Measurements from ENCODE around the gene SLC26A6. TPM values are rescaled to one million over a fixed set of nuclear protein-coding genes. Genes with fewer than 3 reads are reported as not detected.

The SLC26A6 gene
- total and polyA plus RNA-seq, 2 of the 13 experiments (the other 11 are each of a cell fraction or from before 2014, with no cell fraction given): 40.7 to 184 TPM

GRCh38 chr3:48621461-48621869, 13.8 kb downstream of the SLC26A6 start, which contains the start of gene TMEM89 (continued):
- TF ChIP-seq ZBTB37 (CRISPR knock-in tag; IDR thresholded peaks at IDR 0.05) (no peak), ZNF564 (CRISPR knock-in tag; IDR thresholded peaks at IDR 0.05) (no peak)

- ChIA-PET POLR2A (interaction anchor here (0.7 to 7.5 kb wide), 2 partner anchors 8 to 15 kb away, joined by 3 to 140 read pairs; partner anchors contain the start of gene SLC26A6), CTCF (ENCODE audit: low intra/inter-chr PET ratio, low total read pairs) (no interaction called here)
- Histone ChIP-seq H2AFZ (ENCODE audit: low read length) (no peak overlapping the region), H3K4me1 (ENCODE audit: insufficient read depth, low read length) (peaks cover 85% of the 10 kb centered on the region), H3K9ac (ENCODE audit: insufficient read depth, low read depth, low read length) (no peak overlapping the region; the same call in 1 of the 2 replicates), H3K9me3 (ENCODE audit: low read length) (peaks cover 11% of the 10 kb centered on the region), H3K36me3 (replicated peaks in 1 of 2; ENCODE audit: control insufficient read depth in 1 of 2, insufficient read depth in 2 of 2, low read length in 2 of 2) (no peaks in the 10 kb centered on the region; a peak in 1 of 5 replicates), H3K27ac (ENCODE audit: extremely low read length, insufficient read depth, low read length) (peak overlapping the region; percentile 97), H3K79me2 (ENCODE audit: insufficient read depth, low read length) (no peaks in the 10 kb centered on the region), H4K20me1 (ENCODE audit: insufficient read depth, low read length) (no peaks in the 10 kb centered on the region), H3K27me3 (ENCODE audit: control insufficient read depth in 1 of 2, insufficient read depth in 2 of 2, low read length in 2 of 2) (no peaks in the 10 kb centered on the region), H3K4me2 (ENCODE audit: low read depth, low read length) (no peak overlapping the region), H3K4me3 (replicated peaks in 1 of 3; ENCODE audit: insufficient read depth in 1 of 3, low read depth in 2 of 3, low read length in 3 of 3) (no peak overlapping the region)
- BruUV-seq (replicated peaks): no TSS peak
- WGBS (ENCODE audit: low lambda C conversion rate): 86% methylated on average over 7 of the region's 7 CpGs
- in situ Hi-C loops (cut with HindIII; ENCODE audit: extremely low pct_ligation_motif_present, low pct_unique_long_range_greater_than_20kb): no loop called here
- ATAC-seq (no peak), FAIRE-seq (no peak), DNase-seq (ENCODE audit: low spot score) (no peak)
- intact Hi-C loops (cut with micrococcal nuclease; ENCODE audit: unreplicated experiment): loop anchor here (5.0 kb wide), 1 partner anchor 63 kb away; the partner anchor contains the start of gene PFKFB4
- TF ChIP-seq ARID4A (CRISPR knock-in tag; IDR thresholded peaks at IDR 0.05; ENCODE audit: borderline replicate concordance) (0 out of 2 replicates have a peak, but pooled peaks have one; percentile 16), RFX1 (IDR thresholded peaks at IDR 0.05) (no peak), ZNF678 (CRISPR knock-in tag; IDR thresholded peaks at IDR 0.05) (no peak), HNRNPL (IDR thresholded peaks at IDR 0.05; ENCODE audit: low read depth, low read length) (0 out of 2 replicates have a peak, but pooled peaks have one; percentile 21), ZBTB38 (CRISPR knock-in tag; IDR thresholded peaks at IDR 0.05) (peak; percentile 12; the same call in 1 of the 2 replicates)
- TF ChIP-seq, protein P1, sequence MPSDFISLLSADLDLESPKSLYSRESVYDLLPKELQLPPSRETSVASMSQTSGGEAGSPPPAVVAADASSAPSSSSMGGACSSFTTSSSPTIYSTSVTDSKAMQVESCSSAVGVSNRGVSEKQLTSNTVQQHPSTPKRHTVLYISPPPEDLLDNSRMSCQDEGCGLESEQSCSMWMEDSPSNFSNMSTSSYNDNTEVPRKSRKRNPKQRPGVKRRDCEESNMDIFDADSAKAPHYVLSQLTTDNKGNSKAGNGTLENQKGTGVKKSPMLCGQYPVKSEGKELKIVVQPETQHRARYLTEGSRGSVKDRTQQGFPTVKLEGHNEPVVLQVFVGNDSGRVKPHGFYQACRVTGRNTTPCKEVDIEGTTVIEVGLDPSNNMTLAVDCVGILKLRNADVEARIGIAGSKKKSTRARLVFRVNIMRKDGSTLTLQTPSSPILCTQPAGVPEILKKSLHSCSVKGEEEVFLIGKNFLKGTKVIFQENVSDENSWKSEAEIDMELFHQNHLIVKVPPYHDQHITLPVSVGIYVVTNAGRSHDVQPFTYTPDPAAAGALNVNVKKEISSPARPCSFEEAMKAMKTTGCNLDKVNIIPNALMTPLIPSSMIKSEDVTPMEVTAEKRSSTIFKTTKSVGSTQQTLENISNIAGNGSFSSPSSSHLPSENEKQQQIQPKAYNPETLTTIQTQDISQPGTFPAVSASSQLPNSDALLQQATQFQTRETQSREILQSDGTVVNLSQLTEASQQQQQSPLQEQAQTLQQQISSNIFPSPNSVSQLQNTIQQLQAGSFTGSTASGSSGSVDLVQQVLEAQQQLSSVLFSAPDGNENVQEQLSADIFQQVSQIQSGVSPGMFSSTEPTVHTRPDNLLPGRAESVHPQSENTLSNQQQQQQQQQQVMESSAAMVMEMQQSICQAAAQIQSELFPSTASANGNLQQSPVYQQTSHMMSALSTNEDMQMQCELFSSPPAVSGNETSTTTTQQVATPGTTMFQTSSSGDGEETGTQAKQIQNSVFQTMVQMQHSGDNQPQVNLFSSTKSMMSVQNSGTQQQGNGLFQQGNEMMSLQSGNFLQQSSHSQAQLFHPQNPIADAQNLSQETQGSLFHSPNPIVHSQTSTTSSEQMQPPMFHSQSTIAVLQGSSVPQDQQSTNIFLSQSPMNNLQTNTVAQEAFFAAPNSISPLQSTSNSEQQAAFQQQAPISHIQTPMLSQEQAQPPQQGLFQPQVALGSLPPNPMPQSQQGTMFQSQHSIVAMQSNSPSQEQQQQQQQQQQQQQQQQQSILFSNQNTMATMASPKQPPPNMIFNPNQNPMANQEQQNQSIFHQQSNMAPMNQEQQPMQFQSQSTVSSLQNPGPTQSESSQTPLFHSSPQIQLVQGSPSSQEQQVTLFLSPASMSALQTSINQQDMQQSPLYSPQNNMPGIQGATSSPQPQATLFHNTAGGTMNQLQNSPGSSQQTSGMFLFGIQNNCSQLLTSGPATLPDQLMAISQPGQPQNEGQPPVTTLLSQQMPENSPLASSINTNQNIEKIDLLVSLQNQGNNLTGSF (CRISPR knock-in tag; IDR thresholded peaks at IDR 0.05): no peak
These were observed 15.4 kb downstream of the SLC26A6 start for GRCh38 chr3:48619541-48620524.

Data from HepG2 (cell line).